Colonic mucosa (tissue), 4 donors: Measurements from ENCODE around the gene TRIM71. TPM values are rescaled to one million over a fixed set of nuclear protein-coding genes. Genes with fewer than 3 reads are reported as not detected.

ENCODE experiments used
- DNase-seq: peaks from one replicate; pipeline ENCODE4 v3.0.0-alpha.2; 2020
- H3K27ac ChIP-seq: fragments of 200-600 bp; one replicate; pipeline ENCODE4 v1.8.0; 2021
- H3K27me3 ChIP-seq: fragments of 200-600 bp; one replicate; pipeline ENCODE4 v1.8.0; 2021
- H3K36me3 ChIP-seq: fragments of 200-600 bp; one replicate; pipeline ENCODE4 v1.8.0; 2021
- H3K4me1 ChIP-seq: fragments of 200-600 bp; one replicate; pipeline ENCODE4 v1.8.0; 2021; ENCODE audit warnings: mild to moderate bottlenecking
- H3K4me3 ChIP-seq: fragments of 200-600 bp; one replicate; pipeline ENCODE4 v1.8.0; 2021
- H3K9ac ChIP-seq, 2 donors: one replicate each; pipeline ENCODE4 v1.7.0; 2013; ENCODE audit warnings: control low read depth in 2 of 2, low read depth in 2 of 2, low read length in 2 of 2
- H3K9me3 ChIP-seq: fragments of 200-600 bp; one replicate; pipeline ENCODE4 v1.8.0; 2021
- intact Hi-C: fragments of 100-400 bp; cut with DNase I; formaldehyde crosslinking; loops from one replicate; pipeline ENCODE4 v1.14.1; 2022
- total RNA-seq, 2 donors: library from RNA; stranded (reverse); fragmentation: NEBNext Ultra II Directional in 1 of 2; extraction: Animal tissue kit (Norgen Biotek cat#: 25700) in 1 of 2; gene quantifications; one replicate each; pipeline ENCODE4 v1.2.1, GENCODE V29; 2021
- TF ChIP-seq, protein P1 (sequence below): fragments of 200-600 bp; IDR thresholded peaks from one replicate; pipeline ENCODE4 v1.8.0; 2022; ENCODE audit warnings: antibody characterized with exemption, mild to moderate bottlenecking
- donor health status: healthy.
- donor health status: DM: no; HTN: no; CAD: no.
- donor health status: DM: no; HTN: no; CAD: no.

TRIM71 gene
- total RNA-seq, 2 donors from 2014 or later, result 0.40 TPM; not detected in 1

DNA sequence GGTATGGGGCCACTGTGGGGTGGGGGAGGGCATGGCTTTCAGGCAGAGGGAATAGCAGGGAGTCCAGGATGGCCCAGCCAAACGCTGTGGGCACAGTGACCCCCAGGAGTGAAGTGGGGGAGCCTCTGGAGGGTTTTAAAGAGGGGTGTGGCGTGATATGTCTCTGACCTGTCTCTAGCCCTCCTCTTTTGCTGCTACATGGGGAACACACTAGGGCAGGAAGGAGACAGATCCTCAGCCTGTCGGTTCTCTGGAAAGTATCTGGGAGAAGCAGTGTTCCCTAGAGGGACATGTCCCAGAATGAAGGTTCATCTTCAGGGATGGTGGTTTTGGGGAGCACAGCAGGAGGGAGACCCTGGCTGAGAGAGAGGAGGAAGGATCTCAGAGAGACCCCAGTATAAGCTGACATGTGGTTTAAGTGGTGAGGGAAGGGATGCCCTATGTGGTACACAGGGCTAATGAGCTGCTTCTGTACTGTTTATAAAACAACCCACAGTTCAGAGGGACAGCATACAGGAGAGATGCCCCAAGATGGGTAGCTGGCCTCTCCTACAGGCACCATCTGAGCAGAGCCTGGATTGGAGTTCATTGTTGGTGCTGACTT lies 37.7 kb downstream of the TRIM71 start:
- Histone ChIP-seq H3K9me3 (no peaks in the 10 kb centered on the region), H3K4me1 (no peaks in the 10 kb centered on the region), H3K4me3 (no peak overlapping the region), H3K27ac (no peak overlapping the region), H3K9ac (no peak overlapping the region), H3K27me3 (no peaks in the 10 kb centered on the region), H3K36me3 (no peaks in the 10 kb centered on the region)
- TF ChIP-seq, protein P1, sequence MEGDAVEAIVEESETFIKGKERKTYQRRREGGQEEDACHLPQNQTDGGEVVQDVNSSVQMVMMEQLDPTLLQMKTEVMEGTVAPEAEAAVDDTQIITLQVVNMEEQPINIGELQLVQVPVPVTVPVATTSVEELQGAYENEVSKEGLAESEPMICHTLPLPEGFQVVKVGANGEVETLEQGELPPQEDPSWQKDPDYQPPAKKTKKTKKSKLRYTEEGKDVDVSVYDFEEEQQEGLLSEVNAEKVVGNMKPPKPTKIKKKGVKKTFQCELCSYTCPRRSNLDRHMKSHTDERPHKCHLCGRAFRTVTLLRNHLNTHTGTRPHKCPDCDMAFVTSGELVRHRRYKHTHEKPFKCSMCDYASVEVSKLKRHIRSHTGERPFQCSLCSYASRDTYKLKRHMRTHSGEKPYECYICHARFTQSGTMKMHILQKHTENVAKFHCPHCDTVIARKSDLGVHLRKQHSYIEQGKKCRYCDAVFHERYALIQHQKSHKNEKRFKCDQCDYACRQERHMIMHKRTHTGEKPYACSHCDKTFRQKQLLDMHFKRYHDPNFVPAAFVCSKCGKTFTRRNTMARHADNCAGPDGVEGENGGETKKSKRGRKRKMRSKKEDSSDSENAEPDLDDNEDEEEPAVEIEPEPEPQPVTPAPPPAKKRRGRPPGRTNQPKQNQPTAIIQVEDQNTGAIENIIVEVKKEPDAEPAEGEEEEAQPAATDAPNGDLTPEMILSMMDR, result no peak
- intact Hi-C loops, result no loop called here
- no peak for DNase-seq

DNA sequence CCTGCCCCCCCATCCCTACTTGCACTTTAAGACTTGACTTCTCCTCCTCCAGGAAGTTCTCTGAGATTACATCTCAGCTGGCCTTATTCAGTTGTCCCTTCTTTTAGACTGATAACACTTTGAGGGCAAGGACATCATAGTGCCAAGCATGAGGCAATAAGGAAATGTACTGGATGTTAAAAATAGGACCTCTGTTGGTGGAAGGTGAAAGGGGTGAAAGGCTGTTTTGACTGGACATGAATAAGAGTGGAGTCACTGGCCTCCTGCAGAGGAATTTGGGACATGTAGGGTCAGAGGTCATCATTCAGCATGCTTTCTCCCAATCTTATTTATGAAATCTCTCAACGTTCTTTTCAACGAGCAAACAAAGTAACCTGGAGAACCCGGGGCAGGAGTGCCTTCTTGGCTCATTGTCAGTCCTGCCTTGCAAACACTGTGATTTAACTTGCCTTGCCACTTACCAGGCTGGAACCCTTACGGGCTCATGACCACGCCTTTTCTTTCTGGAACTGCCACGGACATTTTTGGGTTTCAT lies 38.6 kb downstream of the TRIM71 start:
- Histone ChIP-seq H3K4me1 (no peaks in the 10 kb centered on the region), H3K27me3 (no peaks in the 10 kb centered on the region), H3K36me3 (no peaks in the 10 kb centered on the region), H3K9ac (no peak overlapping the region), H3K4me3 (no peak overlapping the region), H3K9me3 (no peaks in the 10 kb centered on the region), H3K27ac (no peak overlapping the region)
- intact Hi-C loops, result no loop called here
- DNase-seq, result no peak
- TF ChIP-seq, protein P1, result no peak

DNA sequence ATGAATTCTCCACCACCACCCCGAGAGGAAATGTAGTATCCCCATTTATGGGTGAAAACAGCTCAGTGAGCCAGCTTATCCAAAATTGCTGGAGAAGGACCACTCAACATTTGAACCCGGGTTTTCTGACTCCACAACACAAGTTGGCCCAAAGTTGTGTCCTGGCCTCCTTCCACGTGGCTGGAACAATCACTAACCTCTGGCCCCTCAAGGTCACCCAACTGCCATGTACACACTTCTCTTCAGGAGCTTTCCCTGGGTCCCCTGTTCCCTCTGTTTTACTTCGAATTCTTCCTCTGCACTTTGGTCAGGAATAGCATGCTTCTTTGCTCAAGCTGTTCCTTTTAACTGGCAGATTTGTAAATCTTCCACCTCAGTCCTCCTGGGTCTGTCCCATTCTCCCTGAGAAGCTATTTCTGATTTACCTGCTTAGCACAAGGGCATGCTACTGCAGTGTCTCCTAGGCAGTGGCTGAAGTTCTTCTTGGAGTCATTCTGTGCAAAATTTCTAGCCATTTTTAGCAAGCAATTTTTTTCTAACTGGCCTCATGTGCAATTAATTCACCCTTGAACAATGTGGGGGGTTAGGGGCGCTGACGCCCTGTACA lies 39.2 kb downstream of the TRIM71 start:
- Histone ChIP-seq H3K9me3 (no peaks in the 10 kb centered on the region), H3K4me3 (no peak overlapping the region), H3K4me1 (no peaks in the 10 kb centered on the region), H3K9ac (no peak overlapping the region), H3K27me3 (no peaks in the 10 kb centered on the region), H3K27ac (no peak overlapping the region), H3K36me3 (no peaks in the 10 kb centered on the region)
- no peak for DNase-seq
- TF ChIP-seq, protein P1, result no peak
- intact Hi-C loops, result no loop called here

DNA sequence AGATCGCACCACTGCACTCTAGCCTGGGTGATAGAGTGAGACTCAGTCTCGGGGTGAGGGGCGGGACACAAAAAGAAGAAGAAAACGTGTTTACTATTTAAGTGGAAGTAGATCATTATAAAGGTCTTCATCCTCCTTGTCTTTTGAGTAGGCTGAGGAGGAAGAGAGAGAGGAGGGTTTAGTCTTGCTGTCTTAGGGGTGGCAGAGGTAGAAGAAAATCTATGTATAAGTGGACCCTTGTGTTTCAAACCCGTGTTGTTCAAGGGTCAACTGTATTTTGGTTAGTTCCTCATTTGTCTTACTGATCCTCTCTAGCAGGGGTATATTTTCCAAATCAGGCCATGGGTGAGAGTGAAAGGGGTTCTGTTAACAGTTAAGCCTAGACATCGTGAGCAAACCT lies 40.1 kb downstream of the TRIM71 start:
- H3K4me1 ChIP-seq, result no peaks in the 10 kb centered on the region

DNA sequence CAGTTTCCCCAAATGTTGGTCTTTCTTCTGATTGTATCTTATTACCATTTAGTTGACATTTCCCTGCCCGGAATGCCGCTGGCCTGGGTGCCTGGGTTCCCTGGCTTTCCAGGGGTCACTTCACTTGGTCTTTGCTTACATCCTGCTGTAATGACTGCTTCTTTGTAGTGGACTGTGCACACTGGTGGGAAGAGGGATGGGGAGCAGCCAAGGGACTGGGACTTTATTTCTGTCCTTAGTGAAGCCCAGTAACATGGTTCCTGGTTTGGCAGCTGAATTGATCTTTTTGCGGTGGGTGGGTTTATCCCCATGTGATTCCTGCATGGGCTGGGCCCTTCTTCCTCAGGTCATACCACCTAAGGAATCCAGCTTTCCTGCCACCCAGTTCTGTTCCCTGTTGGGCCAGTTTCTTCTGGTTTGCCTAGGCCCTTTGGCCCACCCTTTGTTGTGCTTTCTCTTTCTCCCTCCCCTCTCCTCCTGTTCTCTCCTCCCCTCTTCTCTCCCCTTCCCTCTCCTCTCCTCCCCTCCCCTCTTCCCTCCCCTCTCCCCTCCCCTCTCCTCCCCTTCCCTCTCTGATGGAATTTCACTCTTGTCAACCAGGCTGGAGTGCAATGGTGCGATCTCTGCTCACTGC lies 41.9 kb downstream of the TRIM71 start:
- intact Hi-C loops, result no loop called here
- Histone ChIP-seq H3K4me1 (no peaks in the 10 kb centered on the region), H3K27ac (no peak overlapping the region), H3K36me3 (no peaks in the 10 kb centered on the region), H3K4me3 (no peak overlapping the region), H3K27me3 (no peaks in the 10 kb centered on the region), H3K9ac (no peak overlapping the region), H3K9me3 (no peaks in the 10 kb centered on the region)
- DNase-seq, result no peak
- TF ChIP-seq, protein P1, result no peak

More for the DNA sequence above, 40.1 kb downstream of the TRIM71 start:
- H3K9me3 ChIP-seq, result no peaks in the 10 kb centered on the region
- H3K27ac ChIP-seq, result no peak overlapping the region
- intact Hi-C loops, result no loop called here
- DNase-seq, result no peak
- no peak overlapping the region for H3K9ac ChIP-seq
- no peak overlapping the region for H3K4me3 ChIP-seq
- no peaks in the 10 kb centered on the region for H3K27me3 ChIP-seq
- no peaks in the 10 kb centered on the region for H3K36me3 ChIP-seq
- TF ChIP-seq, protein P1, result no peak
